ENCODE measurements around the gene FAM237A.

DNA sequence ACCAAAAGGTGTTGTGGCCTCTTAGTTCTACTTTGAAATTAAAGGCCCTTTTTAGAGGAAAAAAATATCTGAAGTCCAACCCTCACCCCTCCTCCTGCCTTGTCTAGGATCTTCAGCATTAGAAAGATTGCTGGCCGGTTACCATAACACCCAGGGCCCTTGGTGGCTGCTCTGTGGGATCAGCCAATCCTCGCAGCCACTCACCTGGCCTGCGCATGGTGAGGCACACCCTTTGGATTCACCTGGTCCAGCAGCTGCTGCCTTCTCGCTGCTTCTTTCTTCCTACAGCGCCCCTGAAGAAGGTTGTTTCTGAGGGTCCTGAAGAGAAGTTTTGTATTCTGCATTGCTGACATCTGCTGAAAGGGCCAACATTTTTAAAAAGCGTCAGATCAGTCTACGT is 50.7 kb downstream of the FAM237A start:
- TF ChIP-seq, protein P1, sequence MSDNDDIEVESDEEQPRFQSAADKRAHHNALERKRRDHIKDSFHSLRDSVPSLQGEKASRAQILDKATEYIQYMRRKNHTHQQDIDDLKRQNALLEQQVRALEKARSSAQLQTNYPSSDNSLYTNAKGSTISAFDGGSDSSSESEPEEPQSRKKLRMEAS (IDR thresholded peaks at IDR 0.05; ENCODE audit: low read depth), result no peak
- TF ChIP-seq ELF1 (IDR thresholded peaks at IDR 0.05) (no peak), TAF1 (IDR thresholded peaks at IDR 0.05; ENCODE audit: borderline replicate concordance, low read depth, low read length) (no peak)
- TF ChIP-seq, protein P2, sequence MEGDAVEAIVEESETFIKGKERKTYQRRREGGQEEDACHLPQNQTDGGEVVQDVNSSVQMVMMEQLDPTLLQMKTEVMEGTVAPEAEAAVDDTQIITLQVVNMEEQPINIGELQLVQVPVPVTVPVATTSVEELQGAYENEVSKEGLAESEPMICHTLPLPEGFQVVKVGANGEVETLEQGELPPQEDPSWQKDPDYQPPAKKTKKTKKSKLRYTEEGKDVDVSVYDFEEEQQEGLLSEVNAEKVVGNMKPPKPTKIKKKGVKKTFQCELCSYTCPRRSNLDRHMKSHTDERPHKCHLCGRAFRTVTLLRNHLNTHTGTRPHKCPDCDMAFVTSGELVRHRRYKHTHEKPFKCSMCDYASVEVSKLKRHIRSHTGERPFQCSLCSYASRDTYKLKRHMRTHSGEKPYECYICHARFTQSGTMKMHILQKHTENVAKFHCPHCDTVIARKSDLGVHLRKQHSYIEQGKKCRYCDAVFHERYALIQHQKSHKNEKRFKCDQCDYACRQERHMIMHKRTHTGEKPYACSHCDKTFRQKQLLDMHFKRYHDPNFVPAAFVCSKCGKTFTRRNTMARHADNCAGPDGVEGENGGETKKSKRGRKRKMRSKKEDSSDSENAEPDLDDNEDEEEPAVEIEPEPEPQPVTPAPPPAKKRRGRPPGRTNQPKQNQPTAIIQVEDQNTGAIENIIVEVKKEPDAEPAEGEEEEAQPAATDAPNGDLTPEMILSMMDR (IDR thresholded peaks at IDR 0.05), result no peak

Measured in SK-N-SH (cell line).